H9 (cell line): ENCODE measurements around the gene NAA10. TPM values are rescaled to one million over a fixed set of nuclear protein-coding genes. Genes with fewer than 3 reads are reported as not detected.
A peak's percentile ranks its signal among the peaks of the same experiment; 100 is the strongest.

Experiments
- DNase-seq: peaks from one replicate; pipeline ENCODE4 v3.0.0-alpha.2; 2017
- H2AFZ ChIP-seq: one replicate; pipeline ENCODE4 v1.6.1; 2013; ENCODE audit warnings: mild to moderate bottlenecking, low read length, control low read depth, moderate library complexity
- H2AK5ac ChIP-seq: 2 replicates; pipeline ENCODE4 v1.6.1; 2013; ENCODE audit warnings: low read length, control low read depth, mixed read lengths; ENCODE audit not compliant: insufficient read length
- H2BK120ac ChIP-seq: one replicate; pipeline ENCODE4 v1.6.1; 2013; ENCODE audit warnings: low read depth, mild to moderate bottlenecking, low read length, control low read depth, inconsistent platforms; ENCODE audit not compliant: poor library complexity, severe bottlenecking
- H2BK12ac ChIP-seq: 2 replicates; pipeline ENCODE4 v1.6.1; 2013; ENCODE audit warnings: low read length, control low read depth, mixed read lengths, low read depth; ENCODE audit not compliant: insufficient read length
- H2BK15ac ChIP-seq: 2 replicates; pipeline ENCODE4 v1.6.1; 2013; ENCODE audit warnings: low read depth, low read length, control low read depth
- H2BK20ac ChIP-seq: one replicate; pipeline ENCODE4 v1.6.1; 2013; ENCODE audit warnings: low read depth, mild to moderate bottlenecking, low read length, control low read depth, inconsistent platforms; ENCODE audit not compliant: poor library complexity, severe bottlenecking
- H2BK5ac ChIP-seq: 2 replicates; pipeline ENCODE4 v1.6.1; 2013; ENCODE audit warnings: low read length, control low read depth, mixed read lengths; ENCODE audit not compliant: insufficient read length
- H3K14ac ChIP-seq: 2 replicates; pipeline ENCODE4 v1.6.1; 2013; ENCODE audit warnings: low read length, control low read depth; ENCODE audit not compliant: insufficient read depth
- H3K18ac ChIP-seq: 2 replicates; pipeline ENCODE4 v1.6.1; 2013; ENCODE audit warnings: low read depth, mild to moderate bottlenecking, mixed read lengths, low read length, control low read depth; ENCODE audit not compliant: insufficient read length
- H3K23ac ChIP-seq: 2 replicates; pipeline ENCODE4 v1.6.1; 2013; ENCODE audit warnings: low read length, control low read depth, mixed read lengths, low read depth; ENCODE audit not compliant: insufficient read length
- H3K23me2 ChIP-seq: 2 replicates; pipeline ENCODE4 v1.6.1; 2013; ENCODE audit warnings: low read depth, mild to moderate bottlenecking, mixed read lengths, low read length, control low read depth; ENCODE audit not compliant: insufficient read length, poor library complexity, severe bottlenecking
- H3K27ac ChIP-seq: 2 replicates; pipeline ENCODE4 v1.5.1; 2013; ENCODE audit warnings: low read length, control low read depth, mixed read lengths, low read depth; ENCODE audit not compliant: insufficient read length
- H3K27me3 ChIP-seq: 2 replicates; pipeline ENCODE4 v1.6.1; 2013; ENCODE audit warnings: low read length, control low read depth, inconsistent platforms; ENCODE audit not compliant: insufficient read depth
- H3K4ac ChIP-seq: 2 replicates; pipeline ENCODE4 v1.6.1; 2013; ENCODE audit warnings: low read depth, mild to moderate bottlenecking, control low read depth, inconsistent platforms, low read length, moderate library complexity
- H3K4me1 ChIP-seq: 2 replicates; pipeline ENCODE4 v1.6.1; 2013; ENCODE audit warnings: low read length, control low read depth, inconsistent platforms; ENCODE audit not compliant: insufficient read depth
- H3K4me2 ChIP-seq: 2 replicates; pipeline ENCODE4 v1.6.1; 2013; ENCODE audit warnings: low read length, control low read depth, mixed read lengths; ENCODE audit not compliant: insufficient read length, insufficient read depth
- H3K56ac ChIP-seq: 2 replicates; pipeline ENCODE4 v1.6.1; 2013; ENCODE audit warnings: low read depth, mild to moderate bottlenecking, mixed read lengths, low read length, control low read depth; ENCODE audit not compliant: insufficient read length
- H3K79me1 ChIP-seq: 2 replicates; pipeline ENCODE4 v1.6.1; 2013; ENCODE audit warnings: low read depth, mild to moderate bottlenecking, moderate library complexity, low read length, control low read depth, inconsistent platforms; ENCODE audit not compliant: insufficient read depth, poor library complexity, severe bottlenecking
- H3K79me2 ChIP-seq: 2 replicates; pipeline ENCODE4 v1.6.1; 2013; ENCODE audit warnings: low read length, control low read depth, inconsistent platforms; ENCODE audit not compliant: insufficient read depth
- H3K9ac ChIP-seq: 2 replicates; pipeline ENCODE4 v1.6.1; 2013; ENCODE audit warnings: low read length, control low read depth, mixed read lengths; ENCODE audit not compliant: insufficient read length; ENCODE audit errors: extremely low read depth
- H3K9me3 ChIP-seq: one replicate; pipeline ENCODE4 v1.6.1; 2013; ENCODE audit warnings: low read depth, low read length, inconsistent platforms; ENCODE audit not compliant: control insufficient read depth
- H3T11ph ChIP-seq: one replicate; pipeline ENCODE4 v1.6.1; 2013; ENCODE audit warnings: mild to moderate bottlenecking, low read length, control low read depth, inconsistent platforms
- H4K20me1 ChIP-seq: one replicate; pipeline ENCODE4 v1.6.1; 2013; ENCODE audit not compliant: control insufficient read depth, insufficient read length, insufficient read depth
- H4K5ac ChIP-seq: 2 replicates; pipeline ENCODE4 v1.6.1; 2013; ENCODE audit warnings: low read depth, mild to moderate bottlenecking, mixed read lengths, low read length, control low read depth; ENCODE audit not compliant: insufficient read length
- H4K8ac ChIP-seq: replicated peaks from 2 replicates; pipeline ENCODE4 v1.6.1; 2013; ENCODE audit warnings: low read length, control low read depth, mixed read lengths, low read depth; ENCODE audit not compliant: insufficient read length
- H4K91ac ChIP-seq: 2 replicates; pipeline ENCODE4 v1.6.1; 2013; ENCODE audit warnings: low read depth, mild to moderate bottlenecking, moderate library complexity, mixed read lengths, low read length, control low read depth; ENCODE audit not compliant: insufficient read length
- H3K27ac Mint-ChIP-seq, 3 experiments: 2 replicates in 2 of 3; 3 replicates in 1 of 3; pipeline ENCODE4 v1.8.0; 2020 to 2021; ENCODE audit warnings: mixed read lengths in 3 of 3, mild to moderate bottlenecking in 1 of 3, moderate library complexity in 1 of 3
- H3K27me3 Mint-ChIP-seq: 2 replicates; pipeline ENCODE4 v1.8.0; 2021; ENCODE audit warnings: low read depth, mild to moderate bottlenecking, moderate library complexity, mixed read lengths
- H3K36me3 Mint-ChIP-seq, 3 experiments: 2 replicates in 2 of 3; 3 replicates in 1 of 3; pipeline ENCODE4 v1.8.0; 2020 to 2021; ENCODE audit warnings: low read depth in 3 of 3, mixed read lengths in 3 of 3; ENCODE audit not compliant: insufficient read depth in 1 of 3
- H3K4me1 Mint-ChIP-seq, 2 experiments: 2 replicates each; pipeline ENCODE4 v1.8.0; 2020; ENCODE audit warnings: mixed read lengths in 2 of 2
- H3K4me3 Mint-ChIP-seq, 2 experiments: 2 replicates in 1 of 2; 3 replicates in 1 of 2; pipeline ENCODE4 v1.8.0; 2020 to 2021; ENCODE audit warnings: mild to moderate bottlenecking in 2 of 2, mixed read lengths in 2 of 2, moderate library complexity in 1 of 2
- H3K9me3 Mint-ChIP-seq, 2 experiments: 2 replicates in 1 of 2; 3 replicates in 1 of 2; pipeline ENCODE4 v1.8.0; 2020; ENCODE audit warnings: mild to moderate bottlenecking in 2 of 2, mixed read lengths in 2 of 2, moderate library complexity in 1 of 2
- CTCF ChIP-seq: fragments of 200-600 bp; sonication (generic); conservative IDR thresholded peaks from 3 replicates; pipeline ENCODE4 v1.8.0; 2021; ENCODE audit warnings: antibody characterized with exemption, mild to moderate bottlenecking
- WGBS: extraction: QIAGEN DNeasy Blood & Tissue Kit; methylation state at CpG from one replicate; pipeline ENCODE4 v1.1.7; 2013; ENCODE audit warnings: missing lambda C conversion rate, low lambda C conversion rate, mixed read lengths; ENCODE audit not compliant: insufficient read length; ENCODE audit errors: extremely low coverage; 5-methylcytosine and 5-hydroxymethylcytosine counted together
- total RNA-seq: library from RNA; stranded (reverse); gene quantifications from 2 replicates; pipeline ENCODE4 v1.2.1, GENCODE V29; 2021

The NAA10 gene
- total RNA-seq, 1 experiment from 2014 or later, result 101 TPM

DNA sequence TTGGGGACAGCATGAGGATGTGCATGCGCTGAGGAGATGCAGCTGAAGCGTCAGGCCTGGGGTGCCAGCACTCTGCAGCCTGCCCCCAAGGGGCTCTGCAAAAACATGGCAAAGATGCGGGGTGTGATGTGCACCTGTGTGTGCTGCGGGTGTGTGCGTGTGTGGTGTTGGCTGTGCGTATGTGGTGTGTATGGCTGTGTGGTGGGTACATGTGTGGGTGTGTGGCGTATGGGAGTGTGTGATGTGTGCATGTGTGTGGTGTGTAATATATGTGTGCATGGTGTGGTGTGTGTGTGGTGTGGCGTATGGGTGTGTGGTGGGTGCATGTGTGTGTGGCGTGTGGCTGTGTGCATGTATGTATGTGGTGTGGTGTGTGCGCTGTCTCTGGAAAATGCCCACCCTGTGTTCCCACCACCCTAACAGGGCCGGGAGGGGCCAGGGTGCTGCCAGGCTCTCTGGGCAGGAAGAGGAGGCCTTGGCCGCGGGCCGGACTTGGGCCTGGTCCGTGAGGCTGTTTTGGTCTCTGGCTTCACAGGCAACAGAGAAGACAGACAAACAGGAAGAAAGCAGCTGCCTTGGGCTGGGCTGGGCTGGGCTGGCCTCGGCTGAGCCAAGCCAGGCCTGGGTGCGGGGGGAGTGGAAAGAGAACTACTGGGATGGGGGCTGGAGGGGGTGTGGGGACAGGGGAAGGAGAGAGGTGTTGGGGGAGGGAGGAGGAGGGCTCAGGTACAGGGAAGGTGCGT, 31.4 kb downstream of the NAA10 start:
- H3K18ac ChIP-seq, result peak overlapping the region; percentile 77
- no peaks in the 10 kb centered on the region for H3K4me1 ChIP-seq
- Mint-ChIP-seq H3K9me3 (peaks cover 63 to 65% of the 10 kb centered on the region in 2 experiments), H3K27me3 (peaks cover 4% of the 10 kb centered on the region; the same call in 1 of the 2 replicates), H3K36me3 (peaks cover under 1 to 14% (median 4%) of the 10 kb centered on the region in 3 experiments; a peak in 5 of 7 replicates), H3K27ac (peak overlapping the region in 1 of 3 experiments; percentile 34; a peak in 3 of 7 replicates), H3K4me1 (peaks cover 5 to 22% of the 10 kb centered on the region in 2 experiments), H3K4me3 (no peak overlapping the region)
- no peak overlapping the region for H2BK15ac ChIP-seq
- peak; percentile 24 for DNase-seq
- no peaks in the 10 kb centered on the region for H4K20me1 ChIP-seq
- H4K8ac ChIP-seq, result no peak overlapping the region
- no peaks in the 10 kb centered on the region for H3K79me1 ChIP-seq
- H2BK120ac ChIP-seq, result no peak overlapping the region
- no peaks in the 10 kb centered on the region for H3K79me2 ChIP-seq
- no peaks in the 10 kb centered on the region for H3K23me2 ChIP-seq
- H4K5ac ChIP-seq, result no peak overlapping the region
- H3K56ac ChIP-seq, result no peak overlapping the region
- no peaks in the 10 kb centered on the region for H3K27me3 ChIP-seq
- no peak overlapping the region for H2AFZ ChIP-seq
- WGBS, result no CpG with 5 or more reads among the region's 18 CpGs
- H3K4me2 ChIP-seq, result no peak overlapping the region
- H4K91ac ChIP-seq, result no peak overlapping the region
- H3K4ac ChIP-seq, result no peak overlapping the region
- H3K27ac ChIP-seq, result no peak overlapping the region
- 0 out of 2 replicates have a peak overlapping the region, but pooled peaks have one; percentile 6 for H3K14ac ChIP-seq
- no peak overlapping the region for H2AK5ac ChIP-seq
- no peak for TF ChIP-seq CTCF
- no peak overlapping the region for H3K9ac ChIP-seq
- H3K23ac ChIP-seq, result no peak overlapping the region
- H3T11ph ChIP-seq, result no peak overlapping the region
- H2BK20ac ChIP-seq, result no peak overlapping the region
- no peak overlapping the region for H2BK12ac ChIP-seq
- H3K9me3 ChIP-seq, result peaks cover 6% of the 10 kb centered on the region
- no peak overlapping the region for H2BK5ac ChIP-seq
